COLO829 (cell line): ENCODE results near the gene PRSS37.
A peak's percentile ranks its signal among the peaks of the same experiment; 100 is the strongest.
"Not testable (repeated sequence)": the region's sequence is repeated elsewhere in the genome, so short reads cannot be mapped to it uniquely, and the experiment has no call there.

Source experiments
- DNase-seq: peaks from one replicate; pipeline ENCODE4 v3.0.0; 2012; ENCODE audit warnings: low spot score

The PRSS37 gene, protein sequence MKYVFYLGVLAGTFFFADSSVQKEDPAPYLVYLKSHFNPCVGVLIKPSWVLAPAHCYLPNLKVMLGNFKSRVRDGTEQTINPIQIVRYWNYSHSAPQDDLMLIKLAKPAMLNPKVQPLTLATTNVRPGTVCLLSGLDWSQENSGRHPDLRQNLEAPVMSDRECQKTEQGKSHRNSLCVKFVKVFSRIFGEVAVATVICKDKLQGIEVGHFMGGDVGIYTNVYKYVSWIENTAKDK

DNA sequence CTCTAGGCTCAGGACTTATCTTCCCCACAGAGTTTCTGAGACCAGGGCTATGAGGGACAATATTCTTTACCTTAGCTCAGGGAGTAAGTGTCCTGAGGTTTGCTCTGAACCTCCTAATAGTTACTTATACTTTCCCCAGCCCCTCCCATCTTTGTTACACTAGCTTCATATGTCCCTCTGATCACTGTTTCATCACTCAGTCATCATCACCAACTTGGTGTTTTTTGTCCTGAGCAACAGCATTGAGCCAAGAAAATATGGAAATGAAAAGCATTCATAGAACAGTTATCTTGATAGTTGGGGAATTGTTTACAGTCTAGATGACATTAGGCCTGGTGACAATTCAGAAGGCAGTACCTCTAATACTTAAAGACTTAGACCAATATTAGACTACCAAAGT is at the start of gene PRSS37:
Gene PRSS37, minus strand, starts transcription at position 101 of the 400 bp plus-strand sequence. CDS start 436 bp downstream, outside the sequence.
- no peak for DNase-seq

DNA sequence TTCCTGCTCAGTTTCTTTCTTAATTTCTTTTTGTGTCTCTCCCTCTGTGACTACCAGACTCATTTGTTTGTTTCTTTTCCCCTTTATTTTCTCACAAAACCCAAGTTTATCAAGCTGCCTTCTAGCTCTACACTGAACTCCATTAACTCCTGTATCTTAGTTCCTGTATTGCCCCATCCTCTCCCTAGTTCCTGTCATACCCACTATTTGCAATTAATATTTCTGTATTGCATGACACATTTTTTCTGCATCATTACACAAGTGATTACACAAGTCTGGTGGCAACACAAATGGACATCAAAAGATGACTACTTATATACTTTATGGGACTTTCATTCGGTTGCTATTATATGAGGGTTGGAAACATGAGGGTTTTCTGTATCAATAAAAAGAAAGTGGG is 48.0 kb upstream of the PRSS37 start:
- DNase-seq, result no peak

DNA sequence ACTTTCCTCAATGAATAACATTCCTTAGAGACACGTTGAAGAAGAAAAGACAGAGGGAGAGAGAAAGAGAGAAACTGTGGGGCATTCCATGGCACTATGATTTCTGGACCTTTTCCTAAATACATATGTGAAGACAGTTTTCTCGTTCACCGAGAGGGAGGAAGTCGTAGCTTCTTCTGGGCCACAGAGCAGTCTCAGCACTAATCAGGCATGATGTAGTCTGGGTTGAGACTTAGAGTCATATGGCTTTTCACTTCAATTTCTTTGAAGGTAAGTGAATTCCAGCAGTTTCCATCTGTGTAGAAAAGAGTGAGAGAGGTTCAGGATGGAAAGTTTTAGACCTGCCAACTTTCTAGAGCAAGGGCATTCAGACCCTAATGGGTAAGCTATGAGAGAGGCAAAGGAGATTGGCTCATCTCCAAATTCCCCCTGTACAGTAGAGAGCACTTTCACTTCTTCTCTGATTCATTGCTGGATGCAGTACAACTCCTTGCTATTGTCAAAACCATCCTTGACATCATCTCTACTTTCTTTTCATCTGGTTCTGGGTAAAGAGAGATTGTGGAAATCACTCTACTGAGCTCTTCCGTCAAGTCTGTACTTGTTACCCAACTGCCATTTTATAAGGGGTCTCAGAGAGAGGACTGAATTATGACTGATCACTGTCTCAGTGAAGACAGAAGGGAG is 43.4 kb upstream of the PRSS37 start:
- DNase-seq, result no peak

DNA sequence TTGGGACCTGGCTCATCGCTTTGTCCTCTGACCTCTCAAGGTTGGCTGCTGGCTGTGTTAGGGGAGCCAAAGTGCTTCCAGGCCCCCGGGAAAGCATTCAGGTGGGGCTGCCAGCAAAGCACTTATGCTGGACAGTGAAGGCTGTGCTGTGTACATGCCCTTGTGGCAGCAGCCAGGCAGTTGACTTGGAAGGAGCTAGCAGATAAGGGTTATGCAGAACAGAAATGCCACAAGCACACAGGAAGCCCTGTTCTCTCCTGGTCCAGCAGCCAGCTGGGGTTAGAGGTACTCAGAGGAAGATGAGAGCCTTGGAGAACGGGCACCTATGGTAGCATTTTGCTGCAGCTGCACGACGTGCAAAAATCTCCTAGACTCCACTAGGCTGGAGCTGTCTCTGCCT is 39.7 kb upstream of the PRSS37 start:
- DNase-seq, result no peak

DNA sequence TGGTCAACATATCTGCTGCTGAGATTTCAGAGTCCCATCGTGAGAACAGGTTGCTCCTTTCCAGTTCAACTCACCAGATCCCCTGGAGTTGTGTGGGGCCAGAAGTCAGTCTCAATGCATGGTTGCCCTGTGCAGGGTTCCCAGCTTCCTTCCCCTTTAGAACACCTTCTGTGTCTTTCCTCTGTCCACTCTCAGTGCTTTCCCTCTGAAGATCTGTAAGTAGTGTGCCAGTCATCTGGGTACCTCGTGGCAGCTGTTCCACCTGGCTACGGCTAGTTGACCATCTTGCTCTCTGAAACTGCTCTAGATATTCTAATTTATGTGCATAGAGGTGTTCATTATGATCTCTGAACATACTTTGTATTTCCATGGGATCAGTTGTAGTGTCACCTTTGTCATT is 36.1 kb upstream of the PRSS37 start:
- no peak for DNase-seq

DNA sequence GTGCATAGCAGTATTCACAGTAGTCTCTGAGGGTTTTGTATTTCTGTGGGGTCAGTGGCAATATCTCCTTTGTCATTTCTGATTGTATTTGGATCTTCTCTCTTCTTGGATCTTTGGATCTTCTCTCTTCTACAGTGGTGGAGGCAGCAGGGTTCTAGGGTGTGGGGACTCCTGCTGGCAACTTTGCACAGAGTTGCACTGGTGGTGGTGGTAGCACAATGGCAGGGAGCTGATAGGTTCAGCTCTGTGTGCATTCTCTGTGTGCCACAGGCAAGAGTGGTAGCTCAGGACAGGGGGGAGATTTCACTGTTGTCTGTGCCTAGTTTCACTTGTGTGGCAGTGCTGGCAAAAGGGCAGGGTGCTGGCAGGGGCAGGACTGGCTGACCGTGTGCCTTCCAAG is 35.1 kb upstream of the PRSS37 start:
- DNase-seq, result no peak

DNA sequence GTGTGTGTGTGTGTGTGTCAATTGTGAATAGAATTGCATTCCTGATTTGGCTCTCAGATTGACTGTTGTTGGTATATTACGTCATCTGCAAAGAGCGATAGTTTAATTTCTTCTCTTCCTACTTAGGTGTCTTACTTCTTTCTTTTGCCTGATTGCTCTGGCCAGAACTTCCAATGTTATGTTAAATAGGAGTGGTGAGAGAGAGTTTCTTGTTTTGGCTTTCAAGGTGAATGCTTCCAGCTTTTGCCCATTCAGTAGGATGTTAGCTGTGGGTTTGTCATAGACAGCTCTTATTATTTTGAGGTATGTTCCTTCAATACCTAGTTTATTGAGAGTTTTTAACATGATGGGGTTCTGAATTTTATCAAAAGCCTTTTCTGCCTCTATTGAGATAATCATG is 34.2 kb upstream of the PRSS37 start:
- DNase-seq, result no peak

DNA sequence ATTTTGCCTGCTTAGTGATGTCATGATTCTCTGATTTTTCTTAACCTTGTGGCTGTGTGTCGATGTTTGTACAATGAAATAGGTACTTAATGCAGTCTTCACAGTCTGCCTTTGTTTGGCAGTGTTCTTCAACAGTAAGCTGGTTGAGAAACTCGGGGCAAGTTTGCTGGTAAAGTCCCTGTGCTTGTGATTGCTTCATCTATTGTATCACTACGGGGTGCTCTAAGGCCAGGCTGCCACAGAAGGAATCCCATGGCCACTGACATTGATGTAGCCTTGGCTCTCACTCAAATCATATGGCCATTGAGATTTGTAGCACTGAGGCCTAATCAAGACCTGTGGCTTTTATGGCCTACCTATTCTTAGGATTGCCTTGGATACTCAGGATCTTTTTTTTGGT is 33.5 kb upstream of the PRSS37 start:
- DNase-seq, result no peak

DNA sequence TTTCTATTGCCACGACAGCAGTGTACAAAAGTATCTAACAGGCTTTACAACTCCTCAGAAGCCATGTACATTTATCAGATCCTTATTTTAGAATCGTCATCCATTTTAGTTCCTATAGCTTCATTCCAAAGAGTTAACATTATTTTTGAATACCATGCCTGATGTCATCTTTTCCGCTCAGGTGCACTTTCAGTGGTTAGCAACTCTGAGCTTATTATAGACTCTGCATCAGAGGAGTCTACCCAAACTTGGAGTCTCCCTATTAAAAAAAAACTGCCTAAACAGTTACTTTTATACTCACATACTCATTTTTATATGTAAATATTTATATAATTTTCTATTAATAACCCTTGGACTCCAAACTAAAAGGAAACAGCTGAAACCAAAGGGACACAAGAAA is 31.6 kb upstream of the PRSS37 start:
- DNase-seq, result no peak

DNA sequence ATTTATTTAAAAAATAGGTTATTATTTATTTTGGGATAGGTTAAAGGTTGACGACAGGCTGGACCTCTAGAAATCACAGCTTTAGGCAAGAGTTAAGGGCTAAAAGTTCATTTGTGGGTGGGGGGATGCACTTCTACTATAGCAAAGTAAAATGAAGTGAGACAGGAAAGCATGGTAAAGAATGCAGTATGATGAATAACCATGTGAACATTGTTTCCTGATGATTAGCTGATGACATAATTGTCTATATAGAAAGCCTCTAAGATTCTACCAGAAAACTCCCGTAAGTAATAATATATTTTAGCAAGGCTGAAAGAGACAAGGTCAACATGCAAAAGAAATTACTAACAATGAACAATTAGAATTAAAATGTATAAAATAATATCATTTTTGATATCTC is 25.7 kb upstream of the PRSS37 start:
- DNase-seq, result no peak

DNA sequence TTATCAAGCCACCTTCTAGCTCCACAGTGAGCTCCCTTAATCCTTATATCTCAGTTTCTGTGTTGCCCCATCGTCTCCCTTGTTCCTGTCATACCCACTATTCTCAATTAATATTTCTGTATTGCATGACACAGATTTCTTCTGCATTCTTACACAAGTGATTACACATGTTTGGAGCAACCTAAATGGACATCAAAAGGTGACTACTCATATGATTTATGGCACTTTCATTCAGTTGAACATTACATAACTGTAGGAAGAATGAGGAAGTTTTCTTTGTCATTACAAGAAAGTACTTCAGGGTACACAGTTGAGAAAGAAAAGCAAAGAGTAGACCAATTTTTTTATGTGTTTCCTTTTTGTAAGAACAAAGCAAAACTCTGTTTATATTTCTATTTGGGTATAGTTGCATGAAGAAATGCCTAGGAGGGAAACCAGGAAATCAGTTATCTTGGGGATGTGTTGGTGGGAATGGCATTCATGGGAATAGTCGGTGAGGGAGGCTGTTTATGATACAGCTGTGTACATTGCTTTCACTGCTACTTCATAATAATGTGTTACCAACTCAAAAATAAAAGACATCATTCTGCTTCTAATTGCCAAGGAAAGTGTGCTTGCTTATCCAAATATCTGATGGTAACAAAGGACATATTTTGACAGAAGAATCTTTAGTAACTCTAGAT is 23.6 kb upstream of the PRSS37 start:
- no peak for DNase-seq

DNA sequence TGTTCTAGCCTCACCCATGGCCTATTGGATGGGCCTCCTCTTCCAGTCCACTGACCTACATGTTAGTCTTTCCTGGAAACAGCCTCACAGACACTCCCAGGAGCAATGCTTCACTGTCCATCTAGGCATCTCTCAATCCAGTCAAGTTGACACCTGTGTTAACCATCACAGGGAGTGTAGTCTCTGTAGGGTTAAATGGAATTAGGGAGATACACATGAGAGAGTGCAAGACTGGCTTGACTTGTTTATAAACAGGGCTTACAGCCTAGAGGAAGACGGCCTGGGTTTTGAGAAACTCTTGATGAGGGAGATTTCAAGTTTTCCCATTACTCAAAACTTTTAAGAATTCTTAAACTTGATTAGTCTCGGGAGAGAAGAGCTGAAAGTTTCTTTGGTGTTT is 18.9 kb upstream of the PRSS37 start:
- DNase-seq, result no peak

DNA sequence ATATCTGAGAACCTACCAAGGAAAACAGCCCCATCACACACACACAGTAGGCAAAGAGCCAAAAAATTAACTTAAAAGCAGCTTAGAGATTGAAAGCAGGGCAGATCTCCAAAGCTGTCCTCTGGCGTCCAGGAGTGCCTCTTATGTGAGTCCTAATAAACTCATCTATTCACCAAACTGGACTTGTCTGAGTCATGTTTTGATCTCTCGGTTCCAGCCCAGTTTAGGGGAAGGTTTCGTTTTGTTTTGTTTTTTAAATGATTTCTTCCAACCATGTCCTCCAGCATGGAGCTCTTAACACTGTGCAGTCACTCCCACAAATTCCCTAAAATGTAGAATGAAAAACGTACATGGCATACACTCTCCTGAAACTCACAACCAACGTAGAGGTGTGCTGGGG is 6.7 kb upstream of the PRSS37 start:
- DNase-seq, result no peak

DNA sequence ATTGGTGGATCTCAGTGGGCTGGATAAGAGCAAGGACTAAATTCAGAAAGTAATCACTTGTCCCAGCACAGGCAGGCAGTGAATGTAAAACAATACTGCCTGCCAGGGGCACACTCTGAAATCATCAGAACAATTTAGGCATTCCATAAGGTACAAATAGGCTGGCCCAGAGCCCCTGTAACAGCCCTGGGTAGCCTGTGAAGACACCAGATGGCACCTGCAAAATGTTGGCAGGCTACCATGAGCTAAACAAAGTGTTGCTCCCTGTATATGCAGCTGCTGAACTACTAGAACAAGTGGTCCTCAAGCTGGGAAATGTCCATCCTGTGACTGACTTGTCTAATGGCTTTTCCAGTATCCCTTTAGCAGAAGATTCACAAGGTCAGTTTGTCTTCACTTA is 3.0 kb upstream of the PRSS37 start:
- no peak for DNase-seq

DNA sequence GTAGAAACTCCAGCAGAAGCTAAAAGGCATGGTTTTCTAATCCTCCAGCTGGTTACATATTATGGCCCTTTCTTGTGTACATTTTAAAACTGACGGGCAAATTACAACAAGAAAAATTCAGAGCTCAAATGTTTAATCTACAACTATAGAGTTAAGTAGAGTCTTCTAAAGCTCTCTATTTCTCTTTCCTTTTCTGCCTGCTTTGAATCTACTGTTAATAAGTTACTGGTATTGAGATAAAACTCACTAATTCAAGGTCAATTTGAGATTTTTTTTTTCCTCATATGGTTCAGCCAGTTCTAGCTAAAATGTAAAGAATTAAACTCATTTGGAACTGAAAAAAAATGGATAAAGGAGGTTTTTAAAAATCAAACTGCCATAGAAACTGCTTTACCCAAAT is 1.6 kb upstream of the PRSS37 start:
- no peak for DNase-seq

DNA sequence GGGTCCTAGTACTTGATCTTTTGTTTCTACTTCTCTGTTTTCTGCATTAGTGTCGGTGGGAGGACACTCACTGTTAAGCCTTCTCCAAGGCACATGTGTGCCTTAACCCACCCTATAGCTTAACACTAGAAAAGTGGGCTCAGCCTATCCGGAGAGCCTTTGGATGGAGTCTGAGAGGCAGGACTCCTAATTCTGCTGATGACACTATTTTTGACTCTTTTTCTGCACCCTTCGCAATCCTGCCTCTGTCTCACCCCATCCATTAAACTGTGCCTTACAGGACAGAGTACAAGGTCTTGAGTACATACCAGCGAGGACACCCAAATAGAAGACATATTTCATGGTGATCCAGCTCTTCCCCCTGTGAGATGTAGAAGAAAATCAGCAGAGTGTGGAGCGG is 577 bp downstream of the PRSS37 start:
- no peak for DNase-seq

DNA sequence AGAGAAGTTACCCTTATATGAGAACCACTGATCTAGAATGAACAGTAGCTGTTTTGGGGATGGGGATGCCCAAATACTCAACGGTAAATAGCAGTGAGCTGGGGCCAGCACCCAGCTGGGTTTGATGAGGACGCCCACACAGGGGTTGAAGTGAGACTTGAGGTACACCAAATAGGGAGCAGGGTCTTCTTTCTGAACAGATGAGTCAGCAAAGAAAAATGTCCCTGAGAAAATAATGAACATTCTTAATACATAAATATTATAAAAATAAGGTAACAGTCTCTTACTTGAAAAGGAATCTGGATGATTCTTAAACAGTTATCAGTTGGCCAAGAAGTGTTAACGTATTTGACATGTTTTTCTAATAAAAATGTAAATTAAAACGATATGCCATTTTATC is 2.0 kb downstream of the PRSS37 start:
- no peak for DNase-seq

DNA sequence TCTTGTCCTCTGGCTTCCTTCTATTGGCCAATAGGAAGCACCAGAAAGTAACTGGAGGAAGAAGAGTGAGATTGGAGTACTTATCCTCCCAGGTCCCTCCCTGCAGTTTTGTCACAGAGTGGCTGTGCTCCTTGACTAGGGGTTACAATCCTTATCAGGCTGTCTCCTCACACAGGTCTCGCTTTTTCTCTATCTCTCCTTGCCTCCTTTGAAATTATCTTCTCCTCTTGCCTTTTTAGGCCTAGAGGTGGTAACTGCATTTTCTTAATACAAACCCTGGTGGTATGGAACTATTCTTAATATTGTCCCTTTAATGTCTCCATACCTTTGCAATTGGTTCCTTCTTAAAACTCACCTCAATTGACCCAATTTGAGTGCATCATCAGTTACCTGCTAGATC is 2.7 kb downstream of the PRSS37 start:
- DNase-seq, result no peak

DNA sequence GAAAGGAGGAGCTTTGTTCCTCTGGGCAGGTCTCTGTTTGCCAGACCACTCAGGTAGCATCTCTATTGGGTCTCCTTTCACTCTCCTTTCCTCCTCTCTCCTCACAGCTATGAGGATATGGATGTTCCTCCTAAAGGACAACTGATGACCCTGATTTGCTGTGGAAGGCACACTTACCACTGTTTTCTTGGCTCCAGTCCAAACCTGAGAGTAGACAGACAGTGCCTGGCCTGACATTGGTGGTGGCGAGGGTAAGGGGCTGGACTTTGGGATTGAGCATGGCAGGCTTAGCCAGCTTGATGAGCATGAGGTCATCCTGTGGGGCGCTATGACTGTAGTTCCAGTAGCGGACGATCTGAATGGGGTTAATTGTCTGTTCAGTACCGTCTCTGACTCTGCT is 3.6 kb downstream of the PRSS37 start:
- DNase-seq, result no peak

DNA sequence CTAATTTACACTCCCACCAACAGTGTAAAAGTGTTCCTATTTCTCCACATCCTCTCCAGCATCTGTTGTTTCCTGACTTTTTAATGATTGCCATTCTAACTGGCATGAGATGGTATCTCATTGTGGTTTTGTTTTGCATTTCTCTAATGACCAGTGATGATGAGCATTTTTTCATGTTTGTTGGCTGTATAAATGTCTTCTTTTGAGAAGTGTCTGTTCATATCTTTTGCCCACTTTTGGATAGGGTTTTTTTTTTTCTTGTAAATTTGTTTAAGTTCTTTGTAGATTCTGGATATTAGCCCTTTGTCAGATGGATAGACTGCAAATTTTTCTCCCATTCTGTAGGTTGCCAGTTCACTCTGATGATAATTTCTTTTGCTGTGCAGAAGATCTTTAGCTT is 18.9 kb downstream of the PRSS37 start:
- not testable (repeated sequence) for DNase-seq

DNA sequence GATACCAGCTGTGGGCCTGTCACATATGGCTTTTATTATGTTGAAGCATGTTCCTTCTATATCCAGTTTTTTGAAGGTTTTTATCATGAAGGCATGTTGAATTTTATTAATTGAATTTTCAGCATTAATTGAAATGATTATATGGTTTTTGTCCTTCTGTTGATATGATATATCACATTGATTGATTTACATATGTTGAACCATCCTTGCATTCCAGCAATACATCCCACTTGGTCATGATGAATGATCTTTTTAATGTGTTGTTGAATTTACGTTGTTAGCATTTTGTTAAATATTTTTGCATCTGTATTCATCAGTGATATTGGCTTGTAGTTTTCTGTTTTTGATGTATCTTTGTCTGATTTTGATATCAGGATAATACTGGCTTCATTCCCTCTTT is 21.2 kb downstream of the PRSS37 start:
- no peak for DNase-seq

DNA sequence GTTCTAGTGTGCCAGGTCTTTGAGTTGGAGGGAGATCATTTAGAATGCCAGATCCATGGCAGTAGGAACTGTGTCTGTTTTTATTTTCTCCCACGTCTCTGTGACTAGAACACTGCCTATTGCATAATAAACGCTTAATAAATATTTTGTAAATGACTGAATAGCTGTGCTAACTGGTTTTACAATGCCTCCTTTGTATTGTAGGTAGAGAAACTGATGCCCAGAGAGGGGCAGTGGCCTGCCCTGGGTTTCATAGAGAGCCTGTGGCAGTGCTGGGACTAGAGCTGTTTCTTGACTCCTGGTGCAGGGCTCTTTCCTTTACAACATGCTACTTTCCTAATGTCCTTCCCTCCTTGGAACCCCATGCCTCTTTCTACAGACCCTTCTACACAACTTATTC is 48.8 kb downstream of the PRSS37 start:
- peak; percentile 82 for DNase-seq

DNA sequence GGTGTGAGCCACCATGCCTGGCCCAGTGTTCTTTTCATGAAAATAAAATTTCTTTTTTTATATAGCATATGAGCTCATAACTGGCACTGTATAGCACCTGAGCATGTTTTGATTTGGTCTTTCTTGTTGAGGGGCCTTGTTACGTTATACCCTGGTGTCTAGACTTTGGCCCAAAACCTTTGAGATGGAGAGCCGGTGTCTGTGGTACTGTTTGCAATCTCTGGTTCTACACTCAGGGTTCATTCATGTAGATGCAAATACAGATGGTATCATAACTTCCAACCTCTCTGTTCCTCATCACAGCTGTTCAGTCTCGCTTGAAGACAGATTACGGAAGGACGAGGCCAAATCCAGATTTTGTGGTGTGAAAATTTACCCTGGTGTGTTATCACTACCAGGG is 51.4 kb downstream of the PRSS37 start, which contains the start of gene TAS2R5:
Gene TAS2R5, plus strand, starts transcription at position 301 of the 400 bp plus-strand sequence. CDS start 145 bp downstream, outside the sequence.
- DNase-seq, result no peak
